Measurements from ENCODE around the gene TRPC4AP. TPM values are rescaled to one million over a fixed set of nuclear protein-coding genes. Genes with fewer than 3 reads are reported as not detected.

Gene TRPC4AP
- total RNA-seq, 1 experiment from 2014 or later = 48.6 TPM

DNA sequence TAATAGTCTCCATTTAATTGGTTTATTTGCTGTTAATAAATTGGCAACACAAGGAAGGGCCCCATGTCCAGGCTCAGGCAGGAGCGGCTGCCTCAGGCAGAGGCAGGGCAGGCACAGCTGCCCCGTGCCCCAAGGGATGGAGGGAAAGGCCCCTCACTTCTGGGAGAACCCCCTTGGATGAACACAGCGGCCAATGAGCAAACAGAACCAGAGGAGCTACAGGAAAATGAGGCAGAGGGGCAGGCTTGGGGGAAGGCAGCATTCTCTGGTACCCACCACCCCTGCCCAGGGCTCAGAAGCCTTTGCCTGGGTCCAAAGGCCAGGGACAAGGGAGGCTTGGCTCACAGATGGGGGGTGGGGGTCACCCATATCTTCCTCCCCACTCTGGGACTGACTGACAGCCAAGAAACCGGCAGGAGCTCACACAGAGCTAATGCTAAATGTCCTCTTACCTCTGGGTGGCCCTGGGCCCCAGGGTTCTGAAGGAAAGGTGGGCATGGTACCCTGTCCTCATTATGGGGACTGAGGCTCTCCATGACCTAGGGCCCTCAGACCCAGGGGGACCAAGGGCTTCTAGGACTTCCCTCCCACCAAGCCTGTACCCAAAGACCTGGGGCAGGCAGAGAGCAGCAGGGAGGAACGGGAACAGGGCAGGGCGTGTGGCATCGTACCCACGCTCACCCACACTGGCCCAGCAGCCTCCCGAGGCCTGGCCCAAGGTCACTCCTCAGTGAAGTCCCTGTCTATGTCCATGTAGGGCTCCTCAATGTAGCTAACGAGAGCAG is 90.0 kb downstream of the TRPC4AP start:
- H3K9ac ChIP-seq (ENCODE audit: low read length) = no peak overlapping the region
- no peaks in the 10 kb centered on the region for H3K27me3 ChIP-seq (ENCODE audit: insufficient read depth, low read length)
- H3K79me2 ChIP-seq (ENCODE audit: insufficient read depth, low read length) = no peaks in the 10 kb centered on the region
- ATAC-seq (no peak), DNase-seq (ENCODE audit: low read depth, low spot score) (no peak)
- RAD21 ChIA-PET (ENCODE audit: low non-redundant PET in 1 of 2, low total read pairs in 2 of 2, uncharacterized antibody in 2 of 2, unreplicated experiment in 2 of 2) = interaction anchor here in 1 of 2 experiments (1.0 kb wide), 1 partner anchor 129 kb away, joined by 3 read pairs; no protein-coding TSS in a partner anchor
- TF ChIP-seq, protein P1, sequence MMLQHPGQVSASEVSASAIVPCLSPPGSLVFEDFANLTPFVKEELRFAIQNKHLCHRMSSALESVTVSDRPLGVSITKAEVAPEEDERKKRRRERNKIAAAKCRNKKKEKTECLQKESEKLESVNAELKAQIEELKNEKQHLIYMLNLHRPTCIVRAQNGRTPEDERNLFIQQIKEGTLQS (IDR thresholded peaks at IDR 0.05) = no peak
- no peak for TF ChIP-seq RAD21 (IDR thresholded peaks at IDR 0.05; ENCODE audit: low read depth)
- TF ChIP-seq, protein P2, sequence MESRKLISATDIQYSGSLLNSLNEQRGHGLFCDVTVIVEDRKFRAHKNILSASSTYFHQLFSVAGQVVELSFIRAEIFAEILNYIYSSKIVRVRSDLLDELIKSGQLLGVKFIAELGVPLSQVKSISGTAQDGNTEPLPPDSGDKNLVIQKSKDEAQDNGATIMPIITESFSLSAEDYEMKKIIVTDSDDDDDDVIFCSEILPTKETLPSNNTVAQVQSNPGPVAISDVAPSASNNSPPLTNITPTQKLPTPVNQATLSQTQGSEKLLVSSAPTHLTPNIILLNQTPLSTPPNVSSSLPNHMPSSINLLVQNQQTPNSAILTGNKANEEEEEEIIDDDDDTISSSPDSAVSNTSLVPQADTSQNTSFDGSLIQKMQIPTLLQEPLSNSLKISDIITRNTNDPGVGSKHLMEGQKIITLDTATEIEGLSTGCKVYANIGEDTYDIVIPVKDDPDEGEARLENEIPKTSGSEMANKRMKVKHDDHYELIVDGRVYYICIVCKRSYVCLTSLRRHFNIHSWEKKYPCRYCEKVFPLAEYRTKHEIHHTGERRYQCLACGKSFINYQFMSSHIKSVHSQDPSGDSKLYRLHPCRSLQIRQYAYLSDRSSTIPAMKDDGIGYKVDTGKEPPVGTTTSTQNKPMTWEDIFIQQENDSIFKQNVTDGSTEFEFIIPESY (IDR thresholded peaks at IDR 0.05; ENCODE audit: extremely low read depth, insufficient replicate concordance, low read length) = no peak
- no peak for TF ChIP-seq POLR2AphosphoS5 (IDR thresholded peaks at IDR 0.05; ENCODE audit: low read depth, low read length)
- no peak for TF ChIP-seq CEBPB (IDR thresholded peaks at IDR 0.05; ENCODE audit: low read depth)
- no peak for TF ChIP-seq TCF7L2 (IDR thresholded peaks at IDR 0.05; ENCODE audit: borderline replicate concordance, extremely low read depth, insufficient read depth, insufficient read length)
- no peak for TF ChIP-seq CBX3 (IDR thresholded peaks at IDR 0.05; ENCODE audit: low read depth)
- TF ChIP-seq EGR1 (IDR thresholded peaks at IDR 0.05; ENCODE audit: low read depth) = no peak
- no peak for TF ChIP-seq SP1 (IDR thresholded peaks at IDR 0.05; ENCODE audit: low read depth)
- no peak for TF ChIP-seq JUND (IDR thresholded peaks at IDR 0.05)
- TF ChIP-seq ZFX (IDR thresholded peaks at IDR 0.05) = no peak
- TF ChIP-seq REST (IDR thresholded peaks at IDR 0.05; ENCODE audit: low read depth) = no peak
- TF ChIP-seq YY1 (IDR thresholded peaks at IDR 0.05; ENCODE audit: extremely low read depth, insufficient replicate concordance, low read depth, low read length) = no peak
- no peak for TF ChIP-seq CTCF (IDR thresholded peaks at IDR 0.05 in 2 of 3, conservative IDR thresholded peaks at IDR 0.05 in 1 of 3; ENCODE audit: borderline replicate concordance in 1 of 3, insufficient read depth in 1 of 3, low read depth in 2 of 3, low read length in 2 of 3)
- no peak for TF ChIP-seq EZH2phosphoT487 (IDR thresholded peaks at IDR 0.05; ENCODE audit: borderline replicate concordance)
- TF ChIP-seq MAX (IDR thresholded peaks at IDR 0.05) = no peak
- intact Hi-C loops (cut with micrococcal nuclease) = no loop called here
- H3K4me1 ChIP-seq (ENCODE audit: control insufficient read depth in 1 of 2, insufficient read depth in 2 of 2, low read length in 2 of 2) = no peaks in the 10 kb centered on the region
- no peaks in the 10 kb centered on the region for H3K9me3 ChIP-seq (ENCODE audit: control insufficient read depth in 1 of 2, insufficient read depth in 1 of 2, low read depth in 1 of 2, low read length in 2 of 2)
- CTCF ChIA-PET = interaction anchor here (3.0 kb wide), 1 partner anchor 130 kb away, joined by 19 read pairs; the partner anchor contains the start of gene GGT7
- no peak overlapping the region for H3K27ac ChIP-seq (ENCODE audit: low read depth, low read length)
- no peak overlapping the region for H3K4me2 ChIP-seq (ENCODE audit: low read length)
- BruUV-seq (replicated peaks) = no TSS peak
- no peaks in the 10 kb centered on the region for H3K9me2 ChIP-seq (ENCODE audit: insufficient read depth)
- POLR2A ChIA-PET = no interaction called here
- H4K20me1 ChIP-seq (ENCODE audit: insufficient read depth) = no peaks in the 10 kb centered on the region
- H3K36me3 ChIP-seq (ENCODE audit: control insufficient read depth in 1 of 2, insufficient read depth in 2 of 2, low read length in 2 of 2) = peaks cover 12 to 26% of the 10 kb centered on the region in 2 experiments; a peak in 3 of 4 replicates
- H2AFZ ChIP-seq (ENCODE audit: low read depth, low read length, poor library complexity, severe bottlenecking) = no peak overlapping the region
- H3K4me3 ChIP-seq (replicated peaks in 1 of 2; ENCODE audit: low read depth in 1 of 2, low read length in 2 of 2) = no peak overlapping the region
